ENCODE data around the gene PANX2. TPM values are rescaled to one million over a fixed set of nuclear protein-coding genes. Genes with fewer than 3 reads are reported as not detected.

PANX2 gene
- total and polyA plus RNA-seq, 2 of the 13 experiments (the other 11 are each of a cell fraction or from before 2014, with no cell fraction given): 0.15 to 1.1 TPM

- TF ChIP-seq IKZF4 (CRISPR knock-in tag; IDR thresholded peaks at IDR 0.05; ENCODE audit: borderline replicate concordance, low read depth, not compliant biosample characterization): no peak
- no peak for TF ChIP-seq MAFG (CRISPR knock-in tag; IDR thresholded peaks at IDR 0.05)
- TF ChIP-seq ERF (CRISPR knock-in tag; IDR thresholded peaks at IDR 0.05): no peak
- 0 out of 2 replicates have a peak, but pooled peaks have one; percentile 32 for TF ChIP-seq TARDBP (CRISPR knock-in tag; IDR thresholded peaks at IDR 0.05)
- no peak for TF ChIP-seq ZNF816 (CRISPR knock-in tag; IDR thresholded peaks at IDR 0.05; ENCODE audit: borderline replicate concordance)
- no peak for TF ChIP-seq DPF2 (CRISPR knock-in tag; IDR thresholded peaks at IDR 0.05; ENCODE audit: borderline replicate concordance, low read depth)
- TF ChIP-seq BRF2 (CRISPR knock-in tag; IDR thresholded peaks at IDR 0.05): no peak
- 0 out of 3 replicates have a peak, but pooled peaks have one; percentile 24 for TF ChIP-seq MXI1 (IDR thresholded peaks at IDR 0.05; ENCODE audit: borderline replicate concordance, low read depth, low read length)
- TF ChIP-seq GATA4 (IDR thresholded peaks at IDR 0.05; ENCODE audit: borderline replicate concordance, low read depth): no peak
- TF ChIP-seq HOXA3 (CRISPR knock-in tag; IDR thresholded peaks at IDR 0.05): peak; percentile 54; the same call in 1 of the 2 replicates
- TF ChIP-seq MED8 (CRISPR knock-in tag; IDR thresholded peaks at IDR 0.05; ENCODE audit: insufficient replicate concordance): no peak
- TF ChIP-seq UBTF (CRISPR knock-in tag; IDR thresholded peaks at IDR 0.05): 0 out of 2 replicates have a peak, but pooled peaks have one; percentile 42
- no peak for TF ChIP-seq PRPF4 (IDR thresholded peaks at IDR 0.05; ENCODE audit: low read depth, low read length, poor library complexity, severe bottlenecking)
- no peak for TF ChIP-seq ZZZ3 (CRISPR knock-in tag; IDR thresholded peaks at IDR 0.05; ENCODE audit: borderline replicate concordance)
- TF ChIP-seq ZMYM4 (CRISPR knock-in tag; IDR thresholded peaks at IDR 0.05): no peak
- no peak for TF ChIP-seq RORA (CRISPR knock-in tag; IDR thresholded peaks at IDR 0.05)
- TF ChIP-seq PHF8 (CRISPR knock-in tag; IDR thresholded peaks at IDR 0.05): no peak
- TF ChIP-seq NFIC (IDR thresholded peaks at IDR 0.05; ENCODE audit: low read length): no peak
- TF ChIP-seq DNMT1 (CRISPR knock-in tag; IDR thresholded peaks at IDR 0.05): no peak
- no peak for TF ChIP-seq MTF1 (CRISPR knock-in tag; IDR thresholded peaks at IDR 0.05)
- TF ChIP-seq ARNT2 (CRISPR knock-in tag; IDR thresholded peaks at IDR 0.05; ENCODE audit: low read depth): no peak
- TF ChIP-seq IRF9 (CRISPR knock-in tag; IDR thresholded peaks at IDR 0.05; ENCODE audit: borderline replicate concordance): no peak
- TF ChIP-seq MAX (IDR thresholded peaks at IDR 0.05): peak; percentile 92
- TF ChIP-seq ZNF792 (CRISPR knock-in tag; IDR thresholded peaks at IDR 0.05): no peak
- no peak for TF ChIP-seq TMF1 (CRISPR knock-in tag; IDR thresholded peaks at IDR 0.05; ENCODE audit: low read depth)
- TF ChIP-seq ZNF780A (CRISPR knock-in tag; IDR thresholded peaks at IDR 0.05): no peak
- TF ChIP-seq ZNF431 (CRISPR knock-in tag; IDR thresholded peaks at IDR 0.05; ENCODE audit: borderline replicate concordance, low read depth): no peak
- TF ChIP-seq FOXK1 (CRISPR knock-in tag; IDR thresholded peaks at IDR 0.05; ENCODE audit: borderline replicate concordance, low read depth): no peak
Measured at GRCh38 chr22:50144005-50144614, 26.4 kb upstream of the PANX2 start (continued).

Data from HepG2 (cell line).